K562 (cell line): Measurements from ENCODE around the gene MAGIX. TPM values are rescaled to one million over a fixed set of nuclear protein-coding genes. Genes with fewer than 3 reads are reported as not detected.

Experiments used
- ADNP ChIP-seq: fragments of 200-800 bp; sonication (Bioruptor generic); IDR thresholded peaks from 2 replicates; pipeline ENCODE4 v1.6.1; 2016; ENCODE audit warnings: missing genetic modification characterization, missing compliant biosample characterization
- BCL6 ChIP-seq: fragments of 250-450 bp; sonication (Bioruptor Pico); IDR thresholded peaks from 2 replicates; pipeline ENCODE4 v1.4.0; 2020
- CREB5 ChIP-seq: fragments of 250-450 bp; sonication (Bioruptor Pico); IDR thresholded peaks from 2 replicates; pipeline ENCODE4 v1.5.0; 2020; ENCODE audit warnings: mild to moderate bottlenecking
- E2F6 ChIP-seq, 2 experiments: IDR thresholded peaks; 2 replicates each; pipeline ENCODE4 v1.6.1; 2011; ENCODE audit warnings: borderline replicate concordance in 1 of 2, control low read depth in 1 of 2, low read depth in 1 of 2, low read length in 1 of 2, mild to moderate bottlenecking in 1 of 2, mixed read lengths in 1 of 2, moderate library complexity in 1 of 2; ENCODE audit not compliant: insufficient read depth in 1 of 2, insufficient read length in 1 of 2, poor library complexity in 1 of 2, severe bottlenecking in 1 of 2; ENCODE audit errors: extremely low read depth in 1 of 2
- EP400 ChIP-seq: fragments of 450-650 bp; IDR thresholded peaks from 2 replicates; pipeline ENCODE4 v1.6.1; 2017; ENCODE audit warnings: antibody characterized with exemption, mild to moderate bottlenecking, moderate library complexity
- GTF2A2 ChIP-seq: IDR thresholded peaks from 2 replicates; pipeline ENCODE4 v1.6.1; 2016; ENCODE audit warnings: mild to moderate bottlenecking, missing genetic modification characterization, missing compliant biosample characterization
- HDAC2 ChIP-seq: fragments of 450-650 bp; IDR thresholded peaks from 2 replicates; pipeline ENCODE4 v1.6.1; 2016; ENCODE audit warnings: mild to moderate bottlenecking
- HSF4 ChIP-seq: fragments of 250-450 bp; sonication (Bioruptor Pico); IDR thresholded peaks from 2 replicates; pipeline ENCODE4 v2.1.2; 2022; ENCODE audit warnings: mild to moderate bottlenecking, moderate library complexity, borderline replicate concordance
- NELFE ChIP-seq: IDR thresholded peaks from 2 replicates; pipeline ENCODE4 v1.6.1; 2011; ENCODE audit warnings: mild to moderate bottlenecking; ENCODE audit not compliant: insufficient read depth, insufficient read length
- NFIX ChIP-seq: fragments of 250-450 bp; sonication (Bioruptor Pico); IDR thresholded peaks from 2 replicates; pipeline ENCODE4 v1.4.0; 2020; ENCODE audit warnings: low read depth, mild to moderate bottlenecking, moderate library complexity
- PBX2 ChIP-seq, 2 experiments: IDR thresholded peaks in 1 of 2; conservative IDR thresholded peaks in 1 of 2; 2 replicates each; pipeline ENCODE4 v1.6.1; 2016; ENCODE audit warnings: low read depth in 2 of 2, mild to moderate bottlenecking in 1 of 2, missing compliant biosample characterization in 1 of 2, missing genetic modification characterization in 1 of 2, moderate library complexity in 1 of 2
- PHF21A ChIP-seq: fragments of 450-650 bp; IDR thresholded peaks from 2 replicates; pipeline ENCODE4 v1.6.1; 2017; ENCODE audit warnings: low read depth, borderline replicate concordance
- RFX5 ChIP-seq: IDR thresholded peaks from 2 replicates; pipeline ENCODE4 v1.6.1; 2011; ENCODE audit warnings: low read depth, mild to moderate bottlenecking, improper control_type of control experiment, low read length
- TAF15 ChIP-seq: fragments of 200-400 bp; formaldehyde crosslinking; IDR thresholded peaks from 2 replicates; pipeline ENCODE4 v1.6.1; 2017; ENCODE audit warnings: mild to moderate bottlenecking, low read depth, low read length, moderate library complexity
- ZFP30 ChIP-seq: fragments of 250-450 bp; sonication (Bioruptor Pico); IDR thresholded peaks from 2 replicates; pipeline ENCODE4 v1.8.0; 2022; ENCODE audit warnings: moderate library complexity, mild to moderate bottlenecking, inconsistent platforms, borderline replicate concordance
- ZNF232 ChIP-seq: sonication (generic); formaldehyde crosslinking; IDR thresholded peaks from 2 replicates; pipeline ENCODE4 v1.8.0; 2022; ENCODE audit warnings: mild to moderate bottlenecking, missing genetic modification reagents
- ZNF253 ChIP-seq: fragments of 250-450 bp; sonication (Bioruptor Pico); conservative IDR thresholded peaks from 2 replicates; pipeline ENCODE4 v1.6.1; 2021; ENCODE audit warnings: mild to moderate bottlenecking
- polyA plus RNA-seq, 8 experiments: library from polyadenylated mRNA; depleted of rRNA in 4 of 8; stranded (reverse) in 5 of 8; unstranded in 3 of 8; fragments of >200 nt; fragmentation: Nextera tagmentation in 2 of 8; fragmentation: Illumina TruSeq in 1 of 8; extraction: Ambion mirVana in 2 of 8; extraction: Trizol in 1 of 8; gene quantifications; 2 replicates each; pipeline versions ENCODE4 v1.2.1 to v1.2.3, GENCODE V29; 2011 to 2014; ENCODE audit warnings: inconsistent platforms in 1 of 8, missing spikeins in 1 of 8
- total RNA-seq, 7 experiments: library from RNA; depleted of rRNA in 6 of 7; stranded (reverse); fragments of >200 nt in 6 of 7; fragmentation: Illumina TruSeq in 2 of 7; extraction: Trizol in 2 of 7; gene quantifications; 2 replicates each; pipeline versions ENCODE4 v1.2.1 to v1.2.3, GENCODE V29; 2011 to 2021; ENCODE audit warnings: low replicate concordance in 1 of 7
- TF ChIP-seq, protein P1 (sequence below): sonication (generic); formaldehyde crosslinking; IDR thresholded peaks from 2 replicates; pipeline ENCODE4 v1.8.1; 2022; ENCODE audit warnings: missing genetic modification reagents
- TF ChIP-seq, protein P2 (sequence below): fragments of 250-450 bp; sonication (Bioruptor Pico); IDR thresholded peaks from 2 replicates; pipeline ENCODE4 v1.5.1; 2021; ENCODE audit warnings: mild to moderate bottlenecking

MAGIX gene
- total and polyA plus RNA-seq, 9 of the 15 experiments (the other 6 are each of a cell fraction or from before 2014, with no cell fraction given) = 0.08 to 3.5 (median 0.47) TPM

DNA sequence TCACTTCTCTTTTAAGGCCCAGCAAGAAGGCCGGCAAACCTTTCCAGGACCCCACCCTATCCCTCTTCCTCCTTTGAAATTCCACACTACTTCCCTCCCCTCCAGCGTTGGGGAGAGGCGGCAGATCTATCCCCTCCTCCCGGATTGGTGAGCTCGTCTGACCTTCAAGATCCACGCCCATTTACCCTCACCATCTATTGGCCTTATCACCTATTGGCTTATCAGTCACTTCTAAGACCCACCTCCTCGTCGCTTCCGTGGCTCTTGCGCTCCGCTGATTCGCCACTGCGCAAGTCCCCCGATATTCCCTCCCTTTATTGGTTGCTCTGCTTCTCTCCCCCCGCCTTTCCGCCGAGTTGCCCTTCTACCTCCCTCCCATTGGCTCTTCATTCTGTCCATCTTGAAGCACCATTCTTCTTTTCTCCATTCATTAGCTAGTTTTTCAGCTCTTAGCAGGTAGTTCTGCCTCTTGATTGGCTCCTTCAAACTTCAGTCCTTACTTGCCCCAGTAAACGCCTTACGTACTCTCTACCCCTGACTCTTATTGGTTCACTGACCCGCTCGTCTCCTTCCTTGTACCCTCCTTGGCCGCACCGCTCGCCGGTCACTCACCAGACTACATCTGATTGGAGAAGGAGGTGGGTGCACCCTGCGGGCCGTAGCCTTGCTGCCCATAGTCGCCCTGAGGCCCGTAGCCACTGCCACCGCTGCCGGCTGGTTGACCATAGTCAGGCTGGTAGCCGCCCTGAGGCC is 28.4 kb downstream of the MAGIX start (continued):
- TF ChIP-seq HDAC2 (no peak), PHF21A (no peak), EP400 (no peak), GTF2A2 (tag) (no peak), ZNF253 (no peak), BCL6 (CRISPR knock-in tag) (no peak), HSF4 (no peak), PBX2 (CRISPR knock-in tag; IDR thresholded peaks at IDR 0.05; ENCODE audit: low read depth) (peak; percentile 56), PBX2 (tag; conservative IDR thresholded peaks at IDR 0.05; ENCODE audit: low read depth) (peak; percentile 100), ZNF232 (no peak), NFIX (CRISPR knock-in tag) (no peak), TAF15 (no peak), ZFP30 (no peak), NELFE (no peak), CREB5 (CRISPR knock-in tag) (no peak), E2F6 (IDR thresholded peaks at IDR 0.05; ENCODE audit: borderline replicate concordance in 1 of 2, extremely low read depth in 1 of 2, insufficient read depth in 1 of 2, insufficient read length in 1 of 2, low read depth in 1 of 2, low read length in 1 of 2, poor library complexity in 1 of 2, severe bottlenecking in 1 of 2) (no peak), ADNP (tag) (no peak), RFX5 (no peak)
- TF ChIP-seq, protein P1, sequence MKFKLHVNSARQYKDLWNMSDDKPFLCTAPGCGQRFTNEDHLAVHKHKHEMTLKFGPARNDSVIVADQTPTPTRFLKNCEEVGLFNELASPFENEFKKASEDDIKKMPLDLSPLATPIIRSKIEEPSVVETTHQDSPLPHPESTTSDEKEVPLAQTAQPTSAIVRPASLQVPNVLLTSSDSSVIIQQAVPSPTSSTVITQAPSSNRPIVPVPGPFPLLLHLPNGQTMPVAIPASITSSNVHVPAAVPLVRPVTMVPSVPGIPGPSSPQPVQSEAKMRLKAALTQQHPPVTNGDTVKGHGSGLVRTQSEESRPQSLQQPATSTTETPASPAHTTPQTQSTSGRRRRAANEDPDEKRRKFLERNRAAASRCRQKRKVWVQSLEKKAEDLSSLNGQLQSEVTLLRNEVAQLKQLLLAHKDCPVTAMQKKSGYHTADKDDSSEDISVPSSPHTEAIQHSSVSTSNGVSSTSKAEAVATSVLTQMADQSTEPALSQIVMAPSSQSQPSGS (CRISPR knock-in tag) = no peak
- TF ChIP-seq, protein P2, sequence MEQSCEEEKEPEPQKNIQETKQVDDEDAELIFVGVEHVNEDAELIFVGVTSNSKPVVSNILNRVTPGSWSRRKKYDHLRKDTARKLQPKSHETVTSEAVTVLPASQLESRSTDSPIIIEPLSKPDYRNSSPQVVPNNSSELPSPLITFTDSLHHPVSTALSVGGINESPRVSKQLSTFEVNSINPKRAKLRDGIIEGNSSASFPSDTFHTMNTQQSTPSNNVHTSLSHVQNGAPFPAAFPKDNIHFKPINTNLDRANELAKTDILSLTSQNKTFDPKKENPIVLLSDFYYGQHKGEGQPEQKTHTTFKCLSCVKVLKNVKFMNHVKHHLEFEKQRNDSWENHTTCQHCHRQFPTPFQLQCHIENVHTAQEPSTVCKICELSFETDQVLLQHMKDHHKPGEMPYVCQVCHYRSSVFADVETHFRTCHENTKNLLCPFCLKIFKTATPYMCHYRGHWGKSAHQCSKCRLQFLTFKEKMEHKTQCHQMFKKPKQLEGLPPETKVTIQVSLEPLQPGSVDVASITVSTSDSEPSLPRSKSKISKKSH = no peak
